HG03135 (cell line): Measurements from ENCODE around the gene DHX30.
"Not testable (repeated sequence)": the region's sequence is repeated elsewhere in the genome, so short reads cannot be mapped to it uniquely, and the experiment has no call there.

ENCODE experiments used
- ATAC-seq: cut with Tn5 transposase; IDR thresholded peaks from one replicate; pipeline ENCODE4 v1.9.1; 2021; ENCODE audit warnings: mild to moderate bottlenecking, moderate library complexity; ENCODE audit not compliant: unreplicated experiment

DHX30 gene

GRCh38 chr3:47874438-47874837 lies 71.5 kb downstream of the DHX30 start:
- no peak for ATAC-seq

- no peak for ATAC-seq
These were observed 72.0 kb downstream of the DHX30 start for GRCh38 chr3:47874913-47875312.

GRCh38 chr3:47877290-47877689 lies 74.4 kb downstream of the DHX30 start:
- ATAC-seq, result no peak

DNA sequence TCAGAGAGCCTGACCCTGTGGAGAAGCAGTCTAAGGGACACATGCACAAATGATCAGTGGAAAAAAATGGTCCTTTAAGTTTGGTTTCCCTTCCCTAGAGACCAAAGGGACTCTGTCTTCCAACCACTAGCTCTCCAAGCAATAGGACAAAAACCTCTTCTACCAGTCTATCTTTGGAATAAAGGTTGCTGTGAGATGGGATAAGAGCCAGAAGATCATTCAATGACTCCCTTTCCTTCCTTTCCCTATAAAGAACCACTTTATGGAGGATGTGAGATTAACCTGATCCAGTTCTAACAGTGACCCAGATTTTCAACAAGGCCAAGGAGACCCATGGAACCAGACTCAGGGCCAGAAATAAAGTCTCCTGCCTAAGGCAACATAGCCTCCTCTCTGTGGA lies 74.8 kb downstream of the DHX30 start:
- no peak for ATAC-seq

GRCh38 chr3:47882338-47882737 lies 79.4 kb downstream of the DHX30 start:
- ATAC-seq, result no peak

GRCh38 chr3:47884603-47885002 lies 81.7 kb downstream of the DHX30 start:
- ATAC-seq, result no peak

- no peak for ATAC-seq
These were observed 82.2 kb downstream of the DHX30 start for GRCh38 chr3:47885168-47885567.

DNA sequence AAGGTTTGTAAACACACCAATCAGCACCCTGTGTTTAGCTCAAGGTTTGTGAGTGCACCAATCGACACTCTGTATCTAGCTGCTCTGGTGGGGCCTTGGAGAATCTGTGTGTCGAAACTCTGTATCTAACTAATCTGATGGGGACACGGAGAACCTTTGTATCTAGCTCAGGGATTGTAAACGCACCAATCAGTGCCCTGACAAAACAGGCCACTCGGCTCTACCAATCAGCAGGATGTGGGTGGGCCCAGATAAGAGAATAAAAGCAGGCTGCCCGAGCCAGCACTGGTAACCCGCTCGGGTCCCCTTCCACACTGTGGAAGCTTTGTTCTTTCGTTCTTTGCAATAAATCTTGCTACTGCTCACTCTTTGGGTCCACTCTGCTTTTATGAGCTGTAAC lies 85.1 kb downstream of the DHX30 start:
- not testable (repeated sequence) for ATAC-seq

GRCh38 chr3:47888986-47889757 lies 86.2 kb downstream of the DHX30 start:
- no peak for ATAC-seq

- ATAC-seq, result no peak
These were observed 87.3 kb downstream of the DHX30 start for GRCh38 chr3:47890126-47890827.

GRCh38 chr3:47890828-47891612 lies 88.1 kb downstream of the DHX30 start:
- no peak for ATAC-seq

DNA sequence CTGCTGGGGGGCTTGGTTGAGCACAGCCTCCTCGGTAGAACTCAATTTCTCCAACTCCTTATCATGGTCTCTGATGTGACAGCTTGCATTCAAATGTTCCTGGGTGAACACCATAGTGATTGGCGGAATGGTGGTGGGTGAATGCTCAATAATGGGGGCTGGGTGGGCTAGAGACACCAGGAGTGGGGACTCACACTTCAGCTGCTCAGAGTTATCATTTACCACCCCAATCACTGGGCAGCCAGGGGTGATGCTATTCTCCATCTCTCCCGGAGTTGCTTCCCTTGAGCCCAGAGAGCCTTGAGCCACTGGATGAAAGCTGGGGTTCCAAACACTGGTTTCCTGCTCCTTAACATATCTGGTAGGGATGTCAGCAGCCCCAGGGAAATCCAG lies 88.7 kb downstream of the DHX30 start:
- ATAC-seq, result no peak

- no peak for ATAC-seq
These were observed 89.5 kb downstream of the DHX30 start for GRCh38 chr3:47892286-47893040.

- no peak for ATAC-seq
These were observed 92.3 kb downstream of the DHX30 start for GRCh38 chr3:47895241-47895640.

DNA sequence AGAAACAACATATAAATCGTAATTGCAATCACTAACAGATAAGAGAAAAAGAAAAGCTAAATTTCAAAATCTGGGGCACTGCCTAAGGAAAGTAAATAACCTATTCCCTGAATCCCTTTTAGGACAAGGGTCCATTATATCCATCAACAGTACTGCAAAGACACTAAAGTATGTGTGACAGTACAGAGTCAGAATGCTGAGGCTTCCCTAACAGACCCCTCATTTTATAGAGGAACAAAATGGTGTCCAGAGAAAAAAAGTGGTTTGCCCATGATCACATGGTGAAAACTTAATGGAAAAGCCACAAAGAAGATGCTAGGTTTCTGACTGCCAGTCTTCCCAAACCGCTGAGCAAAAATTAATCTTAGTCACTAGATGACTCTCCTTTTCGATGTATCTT lies 93.8 kb downstream of the DHX30 start:
- no peak for ATAC-seq

GRCh38 chr3:47897954-47898353 lies 95.0 kb downstream of the DHX30 start:
- no peak for ATAC-seq

DNA sequence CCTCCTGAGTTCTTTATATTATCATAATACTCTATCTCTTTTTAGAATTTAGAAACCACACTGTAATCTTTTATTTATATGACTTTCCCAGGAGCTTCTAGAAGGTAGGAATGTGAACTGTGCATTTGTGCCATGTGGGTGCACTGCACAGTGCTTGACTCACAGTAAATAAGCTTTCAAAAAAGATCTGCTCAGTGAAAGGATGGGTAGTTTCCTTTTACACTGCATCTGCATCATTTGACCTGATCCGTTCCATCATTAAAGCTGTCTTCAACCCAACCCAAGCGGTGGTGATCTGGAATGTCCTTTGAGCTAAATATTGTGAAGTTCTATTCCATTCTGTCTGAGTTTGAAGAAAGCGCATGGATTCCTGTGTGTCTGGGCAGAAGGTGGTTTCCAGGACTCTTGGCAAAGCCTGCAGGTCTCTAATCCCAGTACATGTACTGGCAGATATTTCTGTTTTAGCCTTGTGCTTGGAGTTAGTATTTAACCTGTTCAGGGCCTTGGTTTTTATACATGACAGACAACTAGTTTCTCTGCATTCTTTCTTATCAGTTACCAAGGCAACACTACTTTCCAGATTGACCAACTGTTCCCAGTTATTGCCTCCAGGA lies 96.7 kb downstream of the DHX30 start:
- ATAC-seq, result no peak
